NCI-H146 treated with DMSO at 0.1 percent for 48 hours (cell line): ENCODE results near the gene GPR107.

ENCODE experiments used
- DNase-seq: peaks from one replicate; lab custom pipeline; 2025; ENCODE audit not compliant: unreplicated experiment; lab: John Stamatoyannopoulos, UW

Gene GPR107

DNA sequence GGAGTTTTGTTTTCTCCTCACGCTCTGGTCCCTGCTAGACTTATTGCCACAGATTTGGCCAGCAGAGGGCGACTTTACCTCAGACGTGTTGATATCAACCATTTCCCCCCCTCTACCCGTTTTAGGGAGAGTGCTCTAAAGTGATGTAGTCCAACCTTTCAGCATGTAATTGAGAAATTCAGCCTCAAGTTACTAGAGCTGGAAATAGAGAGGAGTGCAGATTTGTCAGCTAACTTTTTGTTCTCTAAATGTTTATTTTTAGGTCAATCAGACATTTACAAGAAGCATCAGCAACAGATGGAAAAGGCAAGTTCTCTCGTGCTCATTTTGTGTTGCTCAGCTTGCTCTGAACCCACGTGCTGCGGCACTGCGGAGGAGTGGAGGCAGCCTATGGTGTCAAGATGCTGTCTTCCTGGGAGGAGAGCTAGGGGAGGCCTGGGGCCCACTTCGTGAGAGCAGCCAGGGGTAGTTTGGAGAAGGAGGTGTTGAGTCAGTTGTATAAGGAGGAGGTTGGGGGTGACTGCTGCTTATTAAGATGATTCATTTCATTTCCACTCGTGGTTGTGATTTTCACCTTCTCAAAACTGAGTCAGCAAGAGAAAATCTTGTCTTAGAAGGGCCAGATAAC lies 53.6 kb downstream of the GPR107 start:
- DNase-seq = peak; percentile 48

DNA sequence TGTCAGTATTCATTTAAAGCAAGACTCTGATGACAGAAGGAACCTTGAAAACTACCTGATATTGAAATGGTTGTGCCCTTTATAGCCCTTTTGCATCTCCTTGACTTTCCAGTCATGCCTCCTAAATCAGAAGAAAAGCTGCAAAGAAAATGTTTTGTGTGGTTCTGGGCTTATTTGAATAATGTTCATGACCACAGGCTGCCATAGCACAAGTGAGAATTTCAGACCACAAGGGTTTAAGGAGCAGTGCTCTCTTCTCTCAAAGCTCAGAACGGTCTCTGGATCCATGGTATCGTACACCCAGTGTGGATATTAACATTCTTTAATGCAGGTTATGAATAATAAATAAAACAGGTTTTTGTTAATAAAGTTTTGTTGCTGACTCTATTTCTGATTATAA lies 54.2 kb downstream of the GPR107 start:
- DNase-seq = no peak

DNA sequence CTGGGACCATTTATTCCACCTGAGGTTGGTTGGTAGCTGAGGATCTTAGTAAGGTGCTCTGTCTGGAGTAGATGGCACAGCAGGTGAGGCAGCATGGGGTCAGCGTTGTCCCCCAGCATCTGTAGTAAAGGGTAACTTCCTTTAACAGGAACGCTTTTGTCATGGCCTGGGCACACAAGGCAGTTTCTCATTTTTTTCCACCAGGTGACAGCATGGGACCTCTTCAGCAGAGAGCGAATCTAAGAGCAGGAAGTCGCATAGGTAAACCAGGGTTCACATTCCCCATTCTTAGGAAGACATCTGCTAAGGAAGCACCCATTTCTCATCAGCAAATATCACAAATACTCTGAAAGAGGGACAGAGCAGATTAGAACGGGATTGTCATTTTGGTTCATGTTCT lies 56.5 kb downstream of the GPR107 start:
- DNase-seq = no peak

DNA sequence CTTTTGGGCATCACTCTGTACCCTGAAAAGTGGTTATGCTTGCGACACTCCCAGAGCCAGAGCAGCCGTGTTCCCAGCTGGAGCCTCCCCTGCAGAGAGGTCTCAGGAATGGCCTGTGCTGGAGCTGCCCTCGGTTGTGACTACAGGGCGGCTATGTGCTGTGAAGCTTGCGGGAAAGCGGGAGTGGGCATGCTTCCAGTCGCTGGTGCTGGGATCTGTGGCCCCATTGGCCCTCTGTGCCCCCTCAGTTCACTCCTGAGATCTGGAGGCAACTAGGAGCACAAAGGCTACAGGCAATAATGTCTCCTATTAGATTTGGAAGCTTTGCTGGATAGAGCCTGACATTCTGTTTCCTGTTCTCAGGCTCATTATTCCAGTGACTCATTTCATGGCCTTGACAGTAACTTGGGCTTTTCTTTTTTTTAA lies 56.9 kb downstream of the GPR107 start:
- DNase-seq = no peak

DNA sequence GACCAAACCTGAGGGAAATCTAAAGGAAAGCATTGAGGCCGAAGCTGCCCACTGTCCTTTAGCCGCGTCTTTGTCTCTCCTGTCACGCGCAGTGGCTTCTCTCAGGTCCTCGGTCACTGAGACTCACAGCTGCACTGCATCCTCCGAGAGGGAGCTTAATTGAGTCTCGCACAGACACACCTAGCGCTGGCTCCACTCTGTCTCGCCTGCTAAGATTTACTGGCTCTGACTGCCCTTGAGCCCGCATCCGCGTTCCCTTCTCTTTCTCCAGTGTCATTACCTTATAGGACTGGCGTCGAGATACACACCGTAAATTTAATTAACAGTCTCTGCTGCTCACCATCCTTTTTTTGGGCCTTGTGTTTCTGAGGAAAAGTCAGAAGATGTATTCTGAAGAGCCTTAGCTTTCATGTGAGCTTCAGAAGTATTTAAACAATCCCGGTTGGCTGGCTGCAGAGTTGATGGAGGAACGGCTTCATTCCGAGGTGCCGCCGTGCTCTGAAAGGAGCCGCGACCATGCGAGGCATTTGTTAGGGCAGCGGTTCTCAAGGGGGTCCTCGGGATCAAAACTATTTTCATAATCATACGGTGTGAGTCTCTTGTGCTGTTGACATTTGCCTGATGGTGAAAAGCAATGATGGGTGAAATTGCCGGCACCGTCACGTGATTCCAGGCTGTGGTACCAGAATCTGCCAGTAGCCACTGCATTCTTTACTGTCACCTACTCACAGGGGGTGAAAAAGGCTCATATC lies 58.3 kb downstream of the GPR107 start:
- no peak for DNase-seq

DNA sequence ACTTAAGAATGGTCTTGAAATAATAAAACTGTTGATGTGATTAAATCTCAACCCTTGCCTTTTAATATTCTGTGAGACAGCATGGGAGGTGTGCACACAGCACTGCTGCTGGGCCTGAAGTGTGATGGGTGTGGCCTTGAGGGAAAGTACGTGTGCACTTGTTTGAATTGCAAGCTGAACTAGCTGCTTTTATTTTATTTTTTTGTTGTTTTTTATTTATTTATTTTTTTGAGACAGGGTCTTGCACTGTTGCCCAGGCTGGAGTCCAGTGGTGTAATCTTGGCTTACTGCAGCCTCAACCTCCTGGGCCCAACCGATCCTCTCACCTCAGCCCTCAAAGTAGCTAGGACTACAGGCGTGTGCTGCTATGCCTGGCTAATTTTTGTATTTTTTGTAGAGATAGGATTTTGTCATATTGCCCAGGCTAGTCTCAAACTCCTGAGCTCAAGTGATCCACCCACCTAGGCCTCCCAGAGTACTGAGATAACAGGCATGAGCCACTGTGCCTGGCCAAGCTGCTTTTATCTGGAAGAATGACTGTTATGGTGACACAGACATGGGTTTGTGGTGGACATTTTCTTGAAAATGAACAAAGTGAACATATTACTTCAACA lies 58.9 kb downstream of the GPR107 start:
- DNase-seq = no peak

DNA sequence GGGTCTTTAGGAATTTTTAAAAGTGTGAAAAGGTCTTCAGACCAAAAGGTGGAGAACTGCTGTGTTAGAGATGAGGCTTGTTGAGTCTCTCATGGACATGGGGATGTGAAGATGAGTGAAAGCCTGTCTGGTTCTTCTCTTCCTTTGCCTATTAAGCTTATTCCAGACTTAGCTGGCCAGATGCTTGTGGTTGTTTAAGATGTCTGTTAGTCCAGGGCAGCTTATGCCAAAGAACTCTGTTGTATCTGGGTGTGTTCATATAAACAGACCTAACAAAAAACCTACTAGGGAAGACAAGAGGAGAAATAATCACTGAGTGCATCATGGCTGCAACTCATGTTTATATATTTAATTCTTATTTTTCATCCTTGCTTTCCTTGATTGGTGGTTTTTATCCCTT lies 61.0 kb downstream of the GPR107 start:
- no peak for DNase-seq

DNA sequence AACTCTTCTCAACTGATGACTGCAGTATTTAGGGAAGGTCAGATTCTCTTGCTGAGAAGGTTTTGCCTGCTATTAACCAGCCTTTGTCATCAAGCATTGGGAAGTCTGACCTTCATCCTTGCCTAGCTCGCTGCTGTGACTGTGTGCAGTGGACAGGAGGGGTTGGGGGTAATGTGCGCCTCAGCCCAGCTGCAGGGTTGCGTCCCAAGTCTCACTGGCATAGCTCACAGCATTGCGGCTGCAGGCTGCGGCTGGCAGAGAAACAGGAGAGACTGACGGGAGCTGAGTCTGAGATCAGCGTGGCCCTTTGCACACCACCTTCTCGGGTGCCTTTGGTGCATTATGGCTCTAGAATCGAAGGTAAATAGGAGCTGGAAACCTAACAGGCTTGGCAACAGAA lies 62.6 kb downstream of the GPR107 start:
- no peak for DNase-seq

DNA sequence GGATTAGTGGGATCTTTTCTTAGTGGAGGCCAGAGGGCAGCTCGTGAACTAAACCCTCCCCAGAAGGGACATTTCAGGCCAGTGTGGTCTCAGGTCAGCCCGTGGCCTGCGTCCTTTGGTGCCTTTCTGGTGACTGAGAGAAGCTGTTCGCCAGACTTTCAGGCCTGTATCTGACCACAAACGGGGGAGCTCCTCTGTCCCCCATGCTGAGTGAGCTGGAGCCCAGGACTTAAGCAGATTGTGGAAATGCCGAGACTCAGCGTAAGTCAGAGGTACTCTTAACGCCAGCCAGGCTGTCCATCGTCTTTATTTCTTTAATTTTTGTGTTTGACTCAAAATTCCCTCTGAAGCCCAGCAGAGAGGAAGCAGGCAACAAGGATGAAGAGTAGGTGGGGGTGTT lies 63.7 kb downstream of the GPR107 start:
- DNase-seq = no peak

DNA sequence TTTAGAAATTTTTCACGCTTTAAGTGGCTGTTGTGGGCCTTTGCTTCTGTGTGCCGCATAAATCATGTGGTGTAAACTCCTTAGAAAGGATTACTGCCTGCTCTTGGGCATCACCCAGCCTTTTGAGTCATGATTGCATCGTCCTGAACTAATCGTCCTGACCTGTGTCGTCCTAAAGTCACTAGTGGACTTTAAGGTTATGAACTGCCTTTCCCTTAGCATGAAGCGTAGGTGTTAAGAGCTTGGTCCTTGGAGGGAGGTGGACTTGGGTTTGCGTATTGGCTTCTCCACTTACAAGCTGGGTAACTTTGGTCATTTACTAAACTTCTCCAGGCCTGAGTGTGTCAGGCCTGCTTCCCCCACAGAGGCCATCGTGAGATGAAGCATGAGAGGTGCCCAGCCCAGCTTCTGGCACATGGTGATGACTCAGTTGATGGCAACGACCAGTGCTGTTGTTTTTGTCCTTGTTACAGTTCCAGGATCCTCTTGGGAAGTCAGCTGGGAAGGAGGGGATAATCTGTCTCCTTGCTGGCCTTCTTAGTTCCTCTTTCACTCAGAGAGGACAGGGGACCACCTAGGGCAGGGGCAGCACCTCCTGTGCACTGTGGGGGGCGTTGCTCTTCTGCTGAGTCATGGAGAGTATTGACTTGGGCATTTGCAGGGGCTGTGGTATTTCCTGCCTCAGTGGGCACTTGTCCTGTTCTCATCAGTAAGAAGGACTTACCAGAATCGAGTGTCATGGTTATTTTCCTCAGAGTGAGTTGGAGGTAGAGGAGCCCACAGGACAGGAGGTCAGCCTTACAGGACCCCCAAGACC lies 64.3 kb downstream of the GPR107 start:
- no peak for DNase-seq

DNA sequence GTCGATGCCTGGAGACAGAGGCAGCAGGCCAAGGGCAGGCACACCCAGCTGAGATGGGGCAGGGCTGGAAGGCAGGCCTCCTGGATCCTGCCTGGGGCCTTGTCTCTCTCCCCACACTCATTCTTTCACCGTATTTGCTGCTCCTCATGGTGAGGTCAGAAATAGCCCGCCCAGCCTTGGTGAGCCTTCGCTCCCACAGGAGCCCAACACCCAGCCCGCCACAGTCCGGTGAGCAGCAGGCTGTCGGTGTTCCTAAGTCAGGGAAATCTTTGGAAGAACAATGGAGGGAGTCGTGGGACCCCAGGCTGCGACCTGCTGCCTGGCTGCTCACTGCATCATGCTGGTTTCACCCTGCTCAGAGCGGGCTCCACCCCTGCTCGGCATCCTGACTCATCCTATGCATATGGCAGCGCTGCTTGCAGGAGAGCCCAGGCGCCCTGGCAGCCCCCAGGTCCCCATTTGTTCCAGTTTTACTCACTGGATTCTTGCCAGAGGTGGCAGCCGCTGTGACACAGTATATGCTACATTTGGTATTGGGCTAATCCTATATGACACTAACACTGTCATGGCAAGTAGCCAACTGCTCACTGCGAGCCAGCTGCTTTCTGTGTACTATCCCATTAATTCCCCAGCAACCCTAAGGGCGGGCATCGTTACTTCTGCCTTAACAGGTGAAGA lies 65.3 kb downstream of the GPR107 start:
- peak; percentile 86 for DNase-seq

DNA sequence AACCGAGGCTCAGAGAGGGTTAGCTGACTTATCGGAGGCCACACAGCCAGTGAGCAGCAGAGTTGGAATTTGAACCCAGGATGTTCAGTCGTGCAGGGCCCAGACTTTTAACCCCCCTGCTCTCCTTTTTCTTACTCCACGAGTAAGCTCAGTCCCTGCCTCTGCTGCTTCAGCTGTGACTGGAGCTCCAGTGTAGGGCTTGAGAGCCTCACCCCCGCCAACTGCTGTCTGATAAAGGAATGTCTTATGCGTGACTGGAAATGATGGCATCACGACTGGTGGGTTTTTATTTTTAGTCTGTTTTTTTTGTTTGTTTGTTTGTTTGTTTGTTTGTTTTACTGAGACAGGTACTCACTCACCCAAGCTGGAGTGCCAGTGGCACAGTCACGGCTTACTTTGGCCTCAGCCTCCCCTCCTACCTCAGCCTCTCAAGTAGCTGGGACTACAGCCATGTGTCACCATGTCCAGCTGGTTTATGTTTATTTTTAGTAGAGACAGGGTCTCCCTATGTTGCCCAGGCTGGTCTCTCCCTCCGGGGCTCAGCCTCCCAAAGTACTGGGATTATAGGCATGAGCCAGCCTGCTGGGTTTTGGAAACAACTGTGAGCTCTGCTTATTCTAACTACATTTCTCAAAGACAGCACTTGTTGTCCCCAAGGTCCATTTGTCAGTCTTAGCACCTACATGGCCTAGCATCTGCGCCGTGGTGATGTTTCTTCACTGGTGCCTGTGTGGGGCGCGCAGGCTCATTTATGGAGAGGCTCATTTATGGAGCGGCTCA lies 66.0 kb downstream of the GPR107 start:
- no peak for DNase-seq

DNA sequence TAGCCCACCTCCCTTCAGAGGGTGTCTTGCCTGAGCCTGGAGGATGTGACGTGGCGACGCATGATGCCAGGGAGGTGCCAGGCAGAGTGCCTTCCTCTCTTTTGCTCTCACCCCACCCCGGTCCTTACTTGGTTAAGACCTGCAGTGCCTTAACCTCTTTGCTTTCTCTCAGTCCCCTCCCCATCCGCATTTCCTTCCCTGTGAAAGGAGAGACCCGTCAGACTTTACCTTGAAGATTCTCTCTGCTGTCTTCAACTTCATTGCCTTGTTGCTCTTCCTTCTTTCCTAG lies 66.5 kb downstream of the GPR107 start:
- DNase-seq = no peak

DNA sequence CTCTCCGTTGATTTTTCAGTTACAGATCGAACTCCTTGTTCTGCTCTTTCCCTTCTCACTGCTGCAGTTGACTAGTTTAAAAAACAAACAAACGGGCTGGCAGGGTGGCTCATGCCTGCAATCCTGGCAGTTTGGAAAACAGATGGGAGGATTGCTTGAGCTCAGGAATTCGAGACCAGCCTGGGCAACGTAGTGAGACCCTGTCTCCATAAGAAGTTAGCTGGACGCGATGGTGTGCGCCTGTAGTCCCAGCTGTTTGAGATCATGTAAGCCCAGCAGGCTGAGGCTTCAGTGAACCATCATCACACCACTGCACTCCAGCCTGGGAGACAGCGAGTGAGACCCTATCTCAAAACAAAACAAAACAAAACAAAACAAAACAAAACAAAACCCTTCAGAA lies 67.1 kb downstream of the GPR107 start:
- no peak for DNase-seq

DNA sequence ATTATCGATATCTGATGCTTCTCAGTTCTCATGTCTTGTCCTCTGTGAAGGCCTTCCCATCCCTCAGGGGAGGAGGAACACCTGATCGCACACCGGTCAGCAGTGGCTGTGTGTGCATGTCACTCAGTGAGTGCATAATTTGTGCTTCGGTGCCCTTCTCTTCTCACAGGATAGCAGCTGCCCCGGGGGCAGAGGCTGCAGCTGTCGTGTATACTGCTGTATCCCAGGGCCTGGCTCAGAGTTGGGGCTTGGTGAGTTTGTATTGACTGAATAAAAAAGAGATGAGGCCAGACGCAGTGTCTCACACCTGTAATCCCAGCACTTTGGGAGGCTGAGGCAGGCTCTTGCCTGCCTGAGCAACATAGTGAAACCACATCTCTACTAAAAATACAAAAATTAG lies 68.8 kb downstream of the GPR107 start:
- peak; percentile 71 for DNase-seq

DNA sequence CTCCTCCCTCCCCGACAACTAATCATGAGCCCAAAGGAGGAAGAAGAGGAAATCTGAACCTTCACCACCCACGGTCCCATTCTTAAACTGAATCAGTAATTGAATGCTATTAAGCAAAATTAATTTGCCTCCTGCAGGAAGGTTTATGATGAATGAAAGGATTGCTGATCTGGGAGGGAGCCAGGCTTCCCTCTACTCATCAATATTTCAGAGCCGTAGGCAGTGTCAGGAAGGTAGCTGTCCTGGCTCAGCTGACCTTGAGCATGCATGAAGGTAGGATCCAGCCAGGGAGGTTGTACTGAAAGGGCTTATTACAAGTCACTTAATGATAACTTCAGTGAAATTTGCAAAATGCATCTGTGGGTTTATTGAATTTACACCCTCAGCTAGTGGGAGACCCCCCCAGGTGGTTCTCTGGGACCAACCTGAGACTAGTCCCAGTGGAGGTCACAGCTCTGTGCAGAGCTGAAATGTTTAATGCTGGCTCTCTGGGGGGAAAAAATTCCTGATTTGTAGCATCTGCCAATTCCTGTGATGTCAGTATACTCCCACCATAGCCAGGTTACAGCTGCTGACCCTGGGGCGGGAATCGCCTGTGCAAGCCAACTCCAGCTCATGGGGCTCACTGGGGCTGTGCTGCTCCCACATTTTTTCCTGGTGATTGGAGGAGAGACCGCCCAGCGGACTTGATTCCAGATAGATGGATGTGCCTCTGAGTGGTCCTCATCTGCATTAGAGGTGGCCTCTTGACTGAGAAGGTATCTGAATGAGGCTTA lies 70.6 kb downstream of the GPR107 start:
- peak; percentile 5 for DNase-seq

DNA sequence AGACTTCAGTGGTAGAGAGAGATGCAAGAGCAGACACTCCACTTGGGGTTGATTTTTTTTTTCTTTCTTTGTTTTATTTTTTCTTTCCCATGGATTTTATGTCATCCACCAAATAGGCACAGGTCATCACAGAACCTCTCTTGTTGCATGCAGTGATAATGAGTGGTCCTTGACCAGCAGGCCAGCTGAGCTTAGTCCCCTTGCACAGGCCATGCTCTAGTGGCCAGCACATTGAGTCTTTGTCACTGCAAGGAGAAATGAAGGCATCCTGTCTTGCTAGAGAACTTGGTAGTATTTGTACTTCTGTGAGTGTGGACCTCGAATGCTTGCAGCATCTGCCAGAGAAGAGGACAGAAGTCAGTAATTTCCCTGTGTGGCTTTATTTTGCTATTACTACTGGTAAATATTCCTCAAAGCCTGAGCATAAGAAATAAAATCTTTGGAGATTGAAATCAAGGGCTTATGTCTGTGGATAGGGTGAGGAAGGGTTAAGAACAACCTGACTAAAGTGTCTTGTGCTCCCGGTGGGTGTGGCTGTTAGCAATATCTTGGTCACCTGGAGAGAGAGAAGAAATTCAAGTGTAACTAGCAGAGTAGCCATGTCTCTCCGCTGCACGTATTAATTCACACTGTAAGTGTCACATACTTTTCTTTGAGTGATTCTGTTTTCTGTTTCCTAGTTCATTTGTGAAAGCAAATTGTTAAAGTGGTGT lies 73.2 kb downstream of the GPR107 start:
- no peak for DNase-seq

DNA sequence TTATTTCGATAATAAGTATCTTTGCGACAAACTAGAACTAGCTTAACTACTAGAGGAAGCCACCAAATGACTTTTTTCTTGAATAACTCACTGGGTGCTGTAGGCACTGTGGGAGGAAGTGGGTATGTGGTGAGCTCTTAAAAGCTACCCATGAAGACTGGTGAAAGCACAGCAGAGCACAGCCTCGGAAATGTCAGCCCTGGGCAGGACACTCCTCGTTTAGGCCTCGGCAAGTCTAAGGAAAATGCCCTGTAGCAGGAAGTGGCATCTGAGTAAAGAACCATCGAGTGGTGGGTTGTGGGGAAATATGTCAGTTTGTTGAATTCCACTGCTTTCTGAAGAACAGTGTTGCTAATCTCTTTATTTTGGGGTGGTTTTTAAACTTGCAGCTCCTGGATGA lies 74.5 kb downstream of the GPR107 start:
- no peak for DNase-seq
